Measurements from ENCODE around the gene PALS1. TPM values are rescaled to one million over a fixed set of nuclear protein-coding genes. Genes with fewer than 3 reads are reported as not detected.
A peak's percentile ranks its signal among the peaks of the same experiment; 100 is the strongest.

PALS1 gene
- 10 to 100 TPM; 18.5 to 52.9 (median 36.8) TPM for total RNA-seq

GRCh38 chr14:67241411-67242167 lies at the start of gene PALS1:
Gene PALS1, plus strand, starts transcription at chr14:67241435. Its CDS starts 37,736 bp downstream, at chr14:67279171.
- ATAC-seq, result peak; percentile 28
- Histone ChIP-seq H3K27me3 (no peaks in the 10 kb centered on the region), H3K9me3 (no peaks in the 10 kb centered on the region), H3K4me3 (peak within 1 kb of the TSS; percentile 38 to 89), H3K27ac (peak within 1 kb of the TSS; percentile 76 to 100 (median 98)), H3K36me3 (no peaks in the 10 kb centered on the region), H3K4me1 (peaks cover 0 to 51% (median 3%) of the 10 kb centered on the region in 3 donors)
- 0% methylated on average over 5 to 6 of the region's 64 CpGs for WGBS, 2 donors (ENCODE audit: low coverage in 1 of 2)
- TF ChIP-seq POLR2AphosphoS5 (IDR thresholded peaks at IDR 0.05) (peak; percentile 79), EP300 (IDR thresholded peaks at IDR 0.05) (no peak), POLR2A (IDR thresholded peaks at IDR 0.05) (peak; percentile 21 to 40), CTCF (IDR thresholded peaks at IDR 0.05) (no peak)

DNA sequence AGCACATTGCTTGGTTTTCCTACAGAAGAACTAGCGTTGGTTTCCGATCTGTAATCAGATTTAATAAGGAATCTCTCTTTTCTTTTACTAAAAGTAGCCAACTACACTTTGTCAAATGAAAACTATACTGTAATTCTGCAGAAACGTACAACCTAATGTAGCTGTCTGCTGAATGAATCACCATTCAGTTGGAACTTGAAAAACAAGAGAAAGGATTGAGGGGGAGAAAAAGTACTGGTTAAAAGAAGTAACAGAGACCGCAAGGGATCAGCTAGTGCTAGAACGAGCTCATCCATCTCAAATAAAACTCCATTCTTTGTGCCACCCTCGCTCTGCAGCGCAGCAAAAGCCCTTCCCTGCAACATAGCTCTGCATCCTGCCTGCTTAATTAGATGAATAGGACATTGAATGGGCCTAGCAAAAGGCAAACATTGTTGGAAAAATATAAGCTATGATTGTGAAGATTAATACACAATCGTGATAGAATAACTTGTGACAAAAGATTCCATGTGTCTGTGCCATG lies 49.4 kb upstream of the PALS1 start:
- Histone ChIP-seq H3K36me3 (no peaks in the 10 kb centered on the region), H3K4me3 (no peak overlapping the region), H3K27ac (no peak overlapping the region), H3K4me1 (no peaks in the 10 kb centered on the region), H3K27me3 (no peaks in the 10 kb centered on the region), H3K9me3 (no peaks in the 10 kb centered on the region)
- no peak for ATAC-seq
- no peak for TF ChIP-seq CTCF (IDR thresholded peaks at IDR 0.05)
- TF ChIP-seq EP300 (IDR thresholded peaks at IDR 0.05), result no peak
- TF ChIP-seq POLR2A (IDR thresholded peaks at IDR 0.05), result no peak
- TF ChIP-seq POLR2AphosphoS5 (IDR thresholded peaks at IDR 0.05), result no peak
- 51 to 89% methylated on average over 6 to 8 of the region's 8 CpGs for WGBS, 2 donors (ENCODE audit: low coverage in 1 of 2)

GRCh38 chr14:67192366-67192765 lies 48.9 kb upstream of the PALS1 start:
- no peaks in the 10 kb centered on the region for H3K36me3 ChIP-seq
- WGBS, 2 donors (ENCODE audit: low coverage in 1 of 2), result 90 to 100% methylated on average over 2 of the region's 2 CpGs

DNA sequence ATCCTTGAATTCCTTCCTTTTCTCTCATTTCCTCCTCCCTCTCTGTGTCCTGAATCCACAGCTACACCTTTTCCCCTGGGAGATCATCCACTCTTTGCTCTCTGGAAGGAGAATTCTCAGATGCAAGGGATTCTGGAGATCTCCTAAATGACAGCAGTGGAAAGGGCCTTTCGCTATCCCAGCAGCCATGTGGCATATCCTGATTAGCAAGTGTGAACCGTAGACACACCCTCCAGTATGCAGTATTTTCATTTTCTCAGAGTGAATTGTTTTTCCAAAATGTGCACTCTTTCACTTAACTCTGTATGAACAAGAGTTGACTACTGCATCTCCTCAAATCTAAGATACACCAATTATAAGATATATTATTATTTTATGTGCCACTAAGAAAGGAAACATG lies 46.0 kb upstream of the PALS1 start:
- TF ChIP-seq CTCF (IDR thresholded peaks at IDR 0.05) (no peak), EP300 (IDR thresholded peaks at IDR 0.05) (no peak), POLR2AphosphoS5 (IDR thresholded peaks at IDR 0.05) (no peak), POLR2A (IDR thresholded peaks at IDR 0.05) (no peak)
- no peaks in the 10 kb centered on the region for H3K27me3 ChIP-seq
- 17 to 100% methylated on average over 1 to 2 of the region's 2 CpGs for WGBS, 2 donors (ENCODE audit: low coverage in 1 of 2)

More at GRCh38 chr14:67192366-67192765, 48.9 kb upstream of the PALS1 start:
- H3K9me3 ChIP-seq, result no peaks in the 10 kb centered on the region
- no peaks in the 10 kb centered on the region for H3K27me3 ChIP-seq
- H3K4me1 ChIP-seq, result no peaks in the 10 kb centered on the region
- no peak for ATAC-seq
- H3K27ac ChIP-seq, result no peak overlapping the region
- no peak overlapping the region for H3K4me3 ChIP-seq
- TF ChIP-seq EP300 (IDR thresholded peaks at IDR 0.05), result no peak
- no peak for TF ChIP-seq CTCF (IDR thresholded peaks at IDR 0.05)
- TF ChIP-seq POLR2AphosphoS5 (IDR thresholded peaks at IDR 0.05), result no peak
- no peak for TF ChIP-seq POLR2A (IDR thresholded peaks at IDR 0.05)

DNA sequence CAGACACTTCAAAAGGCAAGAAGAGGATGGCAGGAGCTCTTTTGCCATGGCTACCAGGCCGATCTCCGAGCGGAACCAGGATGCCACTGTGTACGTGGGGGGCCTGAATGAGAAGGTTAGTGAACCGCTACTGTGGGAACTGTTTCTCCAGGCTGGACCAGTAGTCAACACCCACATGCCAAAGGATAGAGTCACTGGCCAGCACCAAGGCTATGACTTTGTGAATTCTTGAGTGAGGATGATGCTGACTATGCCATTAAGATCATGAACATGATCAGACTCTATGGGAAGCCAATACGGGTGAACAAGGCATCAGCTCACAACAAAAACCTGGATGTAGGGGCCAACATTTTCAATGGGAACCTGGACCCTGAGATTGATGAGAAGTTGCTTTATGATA lies 42.2 kb upstream of the PALS1 start:
- Histone ChIP-seq H3K27me3 (no peaks in the 10 kb centered on the region), H3K9me3 (no peaks in the 10 kb centered on the region), H3K36me3 (no peaks in the 10 kb centered on the region), H3K4me1 (no peaks in the 10 kb centered on the region), H3K4me3 (no peak overlapping the region), H3K27ac (no peak overlapping the region)
- TF ChIP-seq CTCF (IDR thresholded peaks at IDR 0.05), result no peak
- no peak for TF ChIP-seq EP300 (IDR thresholded peaks at IDR 0.05)
- TF ChIP-seq POLR2A (IDR thresholded peaks at IDR 0.05), result no peak
- WGBS, 2 donors (ENCODE audit: low coverage in 1 of 2), result 88 to 94% methylated on average over 1 to 3 of the region's 6 CpGs
- no peak for ATAC-seq

More for the DNA sequence above, 46.0 kb upstream of the PALS1 start:
- H3K4me1 ChIP-seq, result no peaks in the 10 kb centered on the region
- no peaks in the 10 kb centered on the region for H3K9me3 ChIP-seq
- no peak for ATAC-seq
- no peak overlapping the region for H3K4me3 ChIP-seq
- H3K36me3 ChIP-seq, result no peaks in the 10 kb centered on the region
- no peak overlapping the region for H3K27ac ChIP-seq

All from gastroesophageal sphincter (tissue), 4 donors.